Measurements from ENCODE around the gene RNF146. TPM values are rescaled to one million over a fixed set of nuclear protein-coding genes. Genes with fewer than 3 reads are reported as not detected.

RNF146 gene
- total and polyA plus RNA-seq, 10 of the 15 experiments (the other 5 are each of a cell fraction or from before 2014, with no cell fraction given) = 9.3 to 33.0 (median 17.8) TPM

DNA sequence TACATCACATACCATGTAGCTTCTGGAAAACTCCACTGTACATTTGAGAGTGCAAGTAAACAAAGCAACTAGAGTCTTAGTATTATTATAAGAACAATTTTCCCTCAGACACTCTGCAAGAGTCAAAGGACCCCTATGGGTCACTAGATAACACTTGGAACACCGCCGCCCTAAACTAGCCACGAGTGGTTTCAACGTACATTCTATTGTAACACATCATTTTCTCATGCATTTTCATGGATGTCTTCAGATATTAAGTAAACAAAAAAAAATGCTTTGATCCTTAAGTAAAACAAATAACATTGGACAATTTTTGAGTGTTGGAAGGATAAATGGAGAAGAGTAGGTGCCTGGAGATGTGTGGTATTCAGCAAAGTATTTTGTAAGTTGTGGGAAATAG lies 3.2 kb upstream of the RNF146 start (continued):
- TF ChIP-seq E4F1 (IDR thresholded peaks at IDR 0.05; ENCODE audit: borderline replicate concordance, partially characterized antibody) = no peak
- TF ChIP-seq SIX5 (IDR thresholded peaks at IDR 0.05; ENCODE audit: low read depth, low read length, severe bottlenecking) = no peak
- TF ChIP-seq, protein P1, sequence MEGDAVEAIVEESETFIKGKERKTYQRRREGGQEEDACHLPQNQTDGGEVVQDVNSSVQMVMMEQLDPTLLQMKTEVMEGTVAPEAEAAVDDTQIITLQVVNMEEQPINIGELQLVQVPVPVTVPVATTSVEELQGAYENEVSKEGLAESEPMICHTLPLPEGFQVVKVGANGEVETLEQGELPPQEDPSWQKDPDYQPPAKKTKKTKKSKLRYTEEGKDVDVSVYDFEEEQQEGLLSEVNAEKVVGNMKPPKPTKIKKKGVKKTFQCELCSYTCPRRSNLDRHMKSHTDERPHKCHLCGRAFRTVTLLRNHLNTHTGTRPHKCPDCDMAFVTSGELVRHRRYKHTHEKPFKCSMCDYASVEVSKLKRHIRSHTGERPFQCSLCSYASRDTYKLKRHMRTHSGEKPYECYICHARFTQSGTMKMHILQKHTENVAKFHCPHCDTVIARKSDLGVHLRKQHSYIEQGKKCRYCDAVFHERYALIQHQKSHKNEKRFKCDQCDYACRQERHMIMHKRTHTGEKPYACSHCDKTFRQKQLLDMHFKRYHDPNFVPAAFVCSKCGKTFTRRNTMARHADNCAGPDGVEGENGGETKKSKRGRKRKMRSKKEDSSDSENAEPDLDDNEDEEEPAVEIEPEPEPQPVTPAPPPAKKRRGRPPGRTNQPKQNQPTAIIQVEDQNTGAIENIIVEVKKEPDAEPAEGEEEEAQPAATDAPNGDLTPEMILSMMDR (IDR thresholded peaks at IDR 0.05 in 2 of 3, conservative IDR thresholded peaks at IDR 0.05 in 1 of 3; ENCODE audit: control insufficient read depth in 2 of 3, extremely low read depth in 1 of 3, insufficient read depth in 1 of 3, low read depth in 3 of 3, low read length in 3 of 3) = no peak
- TF ChIP-seq RELA (IDR thresholded peaks at IDR 0.05; ENCODE audit: borderline replicate concordance, partially characterized antibody) = no peak

DNA sequence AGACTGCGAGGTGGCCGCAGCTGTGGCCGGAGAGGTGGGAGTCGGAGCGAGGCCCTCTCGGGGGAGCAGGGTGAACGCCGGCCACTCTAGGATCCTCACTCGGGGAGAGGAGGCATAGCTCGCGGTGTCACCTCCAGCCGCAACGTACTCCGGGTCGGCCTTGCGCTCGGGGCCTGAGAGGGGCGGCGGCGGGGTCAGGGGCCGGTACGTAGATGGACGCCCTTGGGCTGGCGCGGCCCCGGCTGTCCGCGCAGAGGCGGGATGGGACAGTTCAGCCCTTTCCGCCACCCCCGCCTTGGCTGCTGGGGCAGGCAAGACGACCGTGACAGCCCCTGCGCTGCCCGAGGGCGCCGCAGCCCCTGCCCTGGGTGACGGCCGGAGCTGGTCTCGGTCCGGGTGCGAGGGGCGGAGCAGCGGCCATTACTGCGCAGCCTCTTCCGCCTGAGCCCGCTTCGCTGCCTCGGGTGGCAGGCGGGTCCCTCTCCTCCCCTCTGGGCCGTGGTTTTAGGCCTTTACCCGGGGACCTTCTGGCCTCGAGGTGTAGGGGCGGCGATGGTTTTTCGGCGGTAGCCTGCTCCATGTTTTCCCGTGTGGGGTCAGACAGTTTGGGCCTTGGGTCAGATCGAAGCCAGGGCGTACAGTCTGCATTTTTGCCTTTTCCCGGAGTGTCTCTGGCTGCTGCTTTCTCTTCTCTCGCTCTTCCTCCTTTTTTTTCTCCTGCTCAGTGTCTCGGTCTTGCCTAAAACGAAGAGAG lies 405 bp downstream of the RNF146 start:
- 1% methylated on average over 51 of the region's 64 CpGs for WGBS (ENCODE audit: insufficient coverage, insufficient replicate concordance, low lambda C conversion rate, missing lambda C conversion rate)
- Histone ChIP-seq H3K36me3 (ENCODE audit: control insufficient read depth in 2 of 2, insufficient read depth in 2 of 2, low read length in 1 of 2) (no peaks in the 10 kb centered on the region), H3K79me2 (ENCODE audit: control insufficient read depth, insufficient read depth, low read length) (peaks cover 45% of the 10 kb centered on the region), H4K20me1 (ENCODE audit: control insufficient read depth, insufficient read depth) (no peaks in the 10 kb centered on the region), H3K9ac (ENCODE audit: control insufficient read depth, insufficient read depth, low read length) (peak overlapping the region; percentile 92), H3K4me3 (peak overlapping the region; percentile 98), H2AFZ (ENCODE audit: control insufficient read depth, low read depth, low read length) (peak overlapping the region; percentile 99), H3K27me3 (replicated peaks in 1 of 2; ENCODE audit: control insufficient read depth in 2 of 2, insufficient read depth in 2 of 2, low read length in 1 of 2) (no peaks in the 10 kb centered on the region), H3K27ac (ENCODE audit: control insufficient read depth, insufficient read depth) (peak overlapping the region; percentile 87), H3K4me1 (ENCODE audit: control insufficient read depth, insufficient read depth, low read length) (no peaks in the 10 kb centered on the region), H3K9me3 (replicated peaks; ENCODE audit: control insufficient read depth, insufficient read depth, low read length) (no peaks in the 10 kb centered on the region), H3K4me2 (ENCODE audit: control insufficient read depth, insufficient read depth) (peak overlapping the region; percentile 91)
- DNase-seq (ENCODE audit: low read depth, low spot score) (no peak), ATAC-seq (peak; percentile 91), FAIRE-seq (no peak)
- ChIA-PET POLR2A (interaction anchor here (0.6 to 4.4 kb wide), 15 partner anchors 8 to 626 kb away, joined by 3 to 24 read pairs (median 4); partner anchors contain the start of gene ECHDC1), SMC1A (ENCODE audit: uncharacterized antibody, unreplicated experiment) (interaction anchor here (0.7 to 2.1 kb wide), 14 partner anchors 9 to 463 kb away, joined by 3 to 16 read pairs (median 3); no protein-coding TSS in a partner anchor), RAD21 (ENCODE audit: unreplicated experiment) (interaction anchor here (0.6 to 1.9 kb wide), 17 partner anchors 9 to 180 kb away, joined by 3 to 19 read pairs (median 3); no protein-coding TSS in a partner anchor), CTCF (interaction anchor here (0.6 to 3.8 kb wide), 27 partner anchors 8 to 1348 kb away, joined by 3 to 58 read pairs (median 5); partner anchors contain the start of gene ECHDC1)
- BruUV-seq (replicated peaks) = no TSS peak
- intact Hi-C loops (cut with micrococcal nuclease; ENCODE audit: unreplicated experiment) (loop anchor here (2.0 kb wide), 2 partner anchors 24 to 76 kb away; partner anchors contain the start of gene ECHDC1), in situ Hi-C loops (cut with MboI) (no loop called here)
- TF ChIP-seq EGR1 (IDR thresholded peaks at IDR 0.05; ENCODE audit: borderline replicate concordance in 1 of 2, low read depth in 2 of 2, low read length in 2 of 2) (peak in 1 of 2 experiments; percentile 33; a peak in 1 of 3 replicates), RBBP5 (conservative IDR thresholded peaks at IDR 0.05) (no peak), PKNOX1 (IDR thresholded peaks at IDR 0.05) (no peak), RCOR1 (conservative IDR thresholded peaks at IDR 0.05; ENCODE audit: low read depth, low read length) (no peak), IKZF1 (conservative IDR thresholded peaks at IDR 0.05) (peak; percentile 45; the same call in 1 of the 2 replicates), POU2F2 (IDR thresholded peaks at IDR 0.05; ENCODE audit: borderline replicate concordance, low read depth, low read length) (0 out of 3 replicates have a peak, but pooled peaks have one; percentile 15), TARDBP (IDR thresholded peaks at IDR 0.05; ENCODE audit: borderline replicate concordance) (no peak), CBFB (IDR thresholded peaks at IDR 0.05; ENCODE audit: low read depth) (0 out of 2 replicates have a peak, but pooled peaks have one; percentile 10), HDAC2 (IDR thresholded peaks at IDR 0.05) (no peak), POLR2AphosphoS2 (IDR thresholded peaks at IDR 0.05; ENCODE audit: low read depth, low read length) (peak; percentile 57; the same call in 1 of the 2 replicates), EED (IDR thresholded peaks at IDR 0.05; ENCODE audit: low read depth) (no peak), POLR2A (IDR thresholded peaks at IDR 0.05; ENCODE audit: low read depth, low read length) (peak; percentile 91), HDGF (IDR thresholded peaks at IDR 0.05) (no peak)
